GM21619 (cell line): Measurements from ENCODE around the gene TBC1D1.
"Not testable (repeated sequence)": the region's sequence is repeated elsewhere in the genome, so short reads cannot be mapped to it uniquely, and the experiment has no call there.

Experiments
- ATAC-seq: cut with Tn5 transposase; IDR thresholded peaks from one replicate; pipeline ENCODE4 v1.9.1; 2021; ENCODE audit not compliant: unreplicated experiment

Gene TBC1D1

GRCh38 chr4:37960098-37960497 lies 69.2 kb downstream of the TBC1D1 start, which contains the start of gene PTTG2:
Gene PTTG2, plus strand, starts transcription at chr4:37960398. Its CDS starts 37 bp downstream, at chr4:37960435.
- ATAC-seq = no peak

GRCh38 chr4:37960679-37961450 lies 70.0 kb downstream of the TBC1D1 start:
- ATAC-seq = no peak

- ATAC-seq = no peak
Measured at GRCh38 chr4:37964734-37965457, 74.0 kb downstream of the TBC1D1 start.

- no peak for ATAC-seq
Measured at GRCh38 chr4:37966044-37966443, 75.2 kb downstream of the TBC1D1 start.

GRCh38 chr4:37967736-37968135 lies 76.9 kb downstream of the TBC1D1 start:
- ATAC-seq = no peak

- no peak for ATAC-seq
Measured at GRCh38 chr4:37968747-37969146, 77.9 kb downstream of the TBC1D1 start.

- ATAC-seq = no peak
Measured at GRCh38 chr4:37970702-37971101, 79.8 kb downstream of the TBC1D1 start.

GRCh38 chr4:37971202-37971601 lies 80.3 kb downstream of the TBC1D1 start:
- ATAC-seq = no peak

GRCh38 chr4:37973441-37973840 lies 82.6 kb downstream of the TBC1D1 start:
- no peak for ATAC-seq

GRCh38 chr4:37975321-37975822 lies 84.5 kb downstream of the TBC1D1 start:
- not testable (repeated sequence) for ATAC-seq

GRCh38 chr4:37976507-37976906 lies 85.6 kb downstream of the TBC1D1 start:
- no peak for ATAC-seq

GRCh38 chr4:37976991-37977470 lies 86.1 kb downstream of the TBC1D1 start:
- peak; percentile 70 for ATAC-seq

GRCh38 chr4:37977471-37978247 lies 86.8 kb downstream of the TBC1D1 start:
- peak; percentile 69 for ATAC-seq

- peak; percentile 32 for ATAC-seq
Measured at GRCh38 chr4:37978248-37978924, 87.5 kb downstream of the TBC1D1 start.

- no peak for ATAC-seq
Measured at GRCh38 chr4:37980246-37980645, 89.4 kb downstream of the TBC1D1 start.

- ATAC-seq = no peak
Measured at GRCh38 chr4:37981425-37981824, 90.5 kb downstream of the TBC1D1 start.

GRCh38 chr4:37981844-37982720 lies 91.2 kb downstream of the TBC1D1 start:
- ATAC-seq = no peak

GRCh38 chr4:37982736-37983135 lies 91.9 kb downstream of the TBC1D1 start:
- ATAC-seq = no peak

- no peak for ATAC-seq
Measured at GRCh38 chr4:37983951-37984350, 93.1 kb downstream of the TBC1D1 start.
